Suprapubic skin (tissue), 4 donors: ENCODE data around the gene FAT2.

ENCODE experiments used
- EP300 ChIP-seq: sonication (generic); formaldehyde crosslinking; IDR thresholded peaks from one replicate; pipeline ENCODE4 v1.6.1; 2017; ENCODE audit warnings: antibody characterized with exemption
- POLR2A ChIP-seq, 2 donors: fragments of 450-650 bp; IDR thresholded peaks; one replicate each; pipeline ENCODE4 v1.6.1; 2017; ENCODE audit warnings: antibody characterized with exemption in 2 of 2, mild to moderate bottlenecking in 2 of 2, moderate library complexity in 2 of 2
- POLR2AphosphoS5 ChIP-seq, 3 donors: sonication (generic); formaldehyde crosslinking; IDR thresholded peaks; one replicate each; pipeline ENCODE4 v1.6.1; 2017; ENCODE audit warnings: antibody characterized with exemption in 3 of 3
- TF ChIP-seq, protein P1 (sequence below), 2 donors: fragments of 200-600 bp in 1 of 2; fragments of 450-650 bp in 1 of 2; sonication (generic) in 1 of 2; IDR thresholded peaks; one replicate each; pipeline ENCODE4 v1.5.1; 2016 to 2019; ENCODE audit warnings: antibody characterized with exemption in 2 of 2, mild to moderate bottlenecking in 1 of 2, moderate library complexity in 1 of 2

GRCh38 chr5:151608522-151608921 lies 17.4 kb upstream of the FAT2 start:
- TF ChIP-seq EP300 (no peak), POLR2AphosphoS5 (IDR thresholded peaks at IDR 0.05) (no peak), POLR2A (IDR thresholded peaks at IDR 0.05) (no peak)
- TF ChIP-seq, protein P1, sequence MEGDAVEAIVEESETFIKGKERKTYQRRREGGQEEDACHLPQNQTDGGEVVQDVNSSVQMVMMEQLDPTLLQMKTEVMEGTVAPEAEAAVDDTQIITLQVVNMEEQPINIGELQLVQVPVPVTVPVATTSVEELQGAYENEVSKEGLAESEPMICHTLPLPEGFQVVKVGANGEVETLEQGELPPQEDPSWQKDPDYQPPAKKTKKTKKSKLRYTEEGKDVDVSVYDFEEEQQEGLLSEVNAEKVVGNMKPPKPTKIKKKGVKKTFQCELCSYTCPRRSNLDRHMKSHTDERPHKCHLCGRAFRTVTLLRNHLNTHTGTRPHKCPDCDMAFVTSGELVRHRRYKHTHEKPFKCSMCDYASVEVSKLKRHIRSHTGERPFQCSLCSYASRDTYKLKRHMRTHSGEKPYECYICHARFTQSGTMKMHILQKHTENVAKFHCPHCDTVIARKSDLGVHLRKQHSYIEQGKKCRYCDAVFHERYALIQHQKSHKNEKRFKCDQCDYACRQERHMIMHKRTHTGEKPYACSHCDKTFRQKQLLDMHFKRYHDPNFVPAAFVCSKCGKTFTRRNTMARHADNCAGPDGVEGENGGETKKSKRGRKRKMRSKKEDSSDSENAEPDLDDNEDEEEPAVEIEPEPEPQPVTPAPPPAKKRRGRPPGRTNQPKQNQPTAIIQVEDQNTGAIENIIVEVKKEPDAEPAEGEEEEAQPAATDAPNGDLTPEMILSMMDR (IDR thresholded peaks at IDR 0.05): no peak
